ENCODE measurements around the gene CDC40.

DNA sequence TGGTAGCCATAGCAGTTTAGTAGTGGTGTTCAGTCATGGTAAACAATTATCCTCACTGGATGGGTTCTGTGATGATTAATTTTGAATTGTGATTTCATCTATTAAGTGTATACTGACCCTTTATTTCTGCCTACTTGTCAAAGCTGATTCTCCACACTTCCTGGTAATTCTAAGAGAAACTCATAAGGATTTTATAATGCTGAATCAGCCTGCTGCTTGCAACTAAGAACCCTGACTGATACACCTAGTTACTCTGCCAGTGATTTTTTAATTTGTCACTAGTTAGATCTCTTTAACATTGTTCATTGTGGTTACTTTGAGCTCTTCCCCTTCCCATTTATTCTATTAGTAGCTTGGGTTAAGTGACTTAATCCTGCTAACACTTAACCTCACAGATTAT lies 8.6 kb downstream of the CDC40 start:
- TF ChIP-seq, protein P1, sequence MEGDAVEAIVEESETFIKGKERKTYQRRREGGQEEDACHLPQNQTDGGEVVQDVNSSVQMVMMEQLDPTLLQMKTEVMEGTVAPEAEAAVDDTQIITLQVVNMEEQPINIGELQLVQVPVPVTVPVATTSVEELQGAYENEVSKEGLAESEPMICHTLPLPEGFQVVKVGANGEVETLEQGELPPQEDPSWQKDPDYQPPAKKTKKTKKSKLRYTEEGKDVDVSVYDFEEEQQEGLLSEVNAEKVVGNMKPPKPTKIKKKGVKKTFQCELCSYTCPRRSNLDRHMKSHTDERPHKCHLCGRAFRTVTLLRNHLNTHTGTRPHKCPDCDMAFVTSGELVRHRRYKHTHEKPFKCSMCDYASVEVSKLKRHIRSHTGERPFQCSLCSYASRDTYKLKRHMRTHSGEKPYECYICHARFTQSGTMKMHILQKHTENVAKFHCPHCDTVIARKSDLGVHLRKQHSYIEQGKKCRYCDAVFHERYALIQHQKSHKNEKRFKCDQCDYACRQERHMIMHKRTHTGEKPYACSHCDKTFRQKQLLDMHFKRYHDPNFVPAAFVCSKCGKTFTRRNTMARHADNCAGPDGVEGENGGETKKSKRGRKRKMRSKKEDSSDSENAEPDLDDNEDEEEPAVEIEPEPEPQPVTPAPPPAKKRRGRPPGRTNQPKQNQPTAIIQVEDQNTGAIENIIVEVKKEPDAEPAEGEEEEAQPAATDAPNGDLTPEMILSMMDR (IDR thresholded peaks at IDR 0.05), result no peak
- TF ChIP-seq POLR2AphosphoS5 (IDR thresholded peaks at IDR 0.05) (no peak), POLR2A (IDR thresholded peaks at IDR 0.05) (no peak)

All from gastroesophageal sphincter (tissue), 3 donors.